UCSD-AML1 (cell line): ENCODE data around the gene TRIM67.
"Not testable (repeated sequence)": the region's sequence is repeated elsewhere in the genome, so short reads cannot be mapped to it uniquely, and the experiment has no call there.

ENCODE experiments used
- DNase-seq: peaks from one replicate; lab custom pipeline; 2025; ENCODE audit not compliant: unreplicated experiment; lab: John Stamatoyannopoulos, UW

The TRIM67 gene

GRCh38 chr1:231203259-231204057 is 41.6 kb downstream of the TRIM67 start:
- no peak for DNase-seq

DNA sequence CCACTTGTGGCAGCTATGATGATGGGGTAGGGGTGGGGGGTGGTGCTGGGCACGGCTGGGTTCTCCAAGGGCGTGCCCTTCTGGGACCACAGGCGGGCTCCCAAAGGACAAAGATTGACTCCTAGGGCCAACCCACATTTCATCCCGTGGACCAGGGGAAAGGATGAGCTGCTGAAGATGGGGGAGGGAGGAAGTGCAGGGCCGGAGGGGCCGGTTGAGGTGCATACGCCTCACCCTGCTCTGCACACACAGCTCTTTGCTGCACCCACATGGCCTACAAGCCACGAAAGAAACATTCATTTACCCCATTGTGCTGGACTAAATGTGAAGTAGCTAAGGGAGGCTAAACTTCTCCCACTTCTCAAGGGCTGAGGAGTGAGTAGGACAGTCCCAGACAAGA is 45.0 kb downstream of the TRIM67 start:
- no peak for DNase-seq

- no peak for DNase-seq
These were observed 45.6 kb downstream of the TRIM67 start for GRCh38 chr1:231207437-231207836.

- no peak for DNase-seq
These were observed 47.1 kb downstream of the TRIM67 start for GRCh38 chr1:231208980-231209379.

GRCh38 chr1:231209531-231209930 is 47.7 kb downstream of the TRIM67 start:
- no peak for DNase-seq

DNA sequence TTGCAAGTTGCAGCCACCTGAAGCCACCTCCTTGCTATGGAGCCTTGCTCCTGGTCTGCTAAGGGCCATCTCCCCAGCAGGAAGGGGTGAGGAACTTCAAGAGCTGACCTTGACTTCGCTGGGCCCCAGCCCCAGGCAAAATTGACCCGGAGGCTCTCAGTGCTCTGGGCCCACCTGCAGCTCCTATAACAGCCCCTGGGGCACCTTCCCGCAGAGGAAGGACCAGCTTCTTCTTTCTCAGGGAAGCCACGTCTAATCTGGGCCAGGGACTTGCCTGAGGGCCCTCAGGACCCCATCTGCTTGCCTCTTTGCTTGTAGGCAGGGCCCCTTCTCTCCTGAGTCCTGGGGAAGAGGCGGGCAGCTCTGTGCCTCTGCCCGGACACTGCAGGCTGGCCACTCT is 48.3 kb downstream of the TRIM67 start:
- DNase-seq = no peak

GRCh38 chr1:231211005-231211857 is 49.4 kb downstream of the TRIM67 start:
- peak; percentile 85 for DNase-seq

- DNase-seq = not testable (repeated sequence)
These were observed 50.4 kb downstream of the TRIM67 start for GRCh38 chr1:231212301-231212700.

- DNase-seq = no peak
These were observed 52.1 kb downstream of the TRIM67 start for GRCh38 chr1:231213831-231214573.

DNA sequence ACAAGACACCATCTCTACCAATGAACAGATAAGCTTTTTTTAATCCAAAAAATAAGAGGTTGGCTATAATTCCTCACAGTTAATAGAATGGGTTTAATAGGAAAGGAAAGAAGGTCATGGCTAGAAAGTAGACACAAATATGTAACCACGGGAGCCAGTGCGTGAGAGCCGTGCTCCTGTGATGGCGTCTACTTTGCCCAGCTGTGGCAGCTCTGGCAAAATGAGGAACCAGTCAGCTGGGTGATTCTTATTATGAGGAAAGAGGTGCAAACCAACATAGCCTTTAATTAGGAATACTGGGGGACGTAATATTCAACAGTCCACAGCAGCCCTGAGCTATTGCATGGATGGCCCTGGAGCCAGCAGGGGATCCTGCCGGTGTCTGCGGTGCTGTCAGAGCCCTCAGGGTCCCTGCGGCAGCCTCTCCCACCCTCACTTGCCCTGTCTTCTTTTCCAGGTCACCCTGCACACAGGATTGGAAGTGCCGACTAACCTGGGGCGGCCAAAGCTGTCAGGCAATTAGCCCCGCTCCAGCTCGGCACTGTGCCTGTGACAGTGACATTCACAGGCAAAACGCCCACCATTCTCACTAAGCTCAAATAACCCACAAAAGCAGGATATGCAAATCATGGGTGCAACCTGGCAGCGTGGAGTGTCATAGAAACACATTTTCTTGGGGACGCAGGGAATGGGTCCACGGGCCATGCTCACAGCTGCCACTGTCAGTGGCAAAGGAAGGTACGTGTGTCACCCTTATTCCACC is 53.2 kb downstream of the TRIM67 start:
- DNase-seq = no peak

DNA sequence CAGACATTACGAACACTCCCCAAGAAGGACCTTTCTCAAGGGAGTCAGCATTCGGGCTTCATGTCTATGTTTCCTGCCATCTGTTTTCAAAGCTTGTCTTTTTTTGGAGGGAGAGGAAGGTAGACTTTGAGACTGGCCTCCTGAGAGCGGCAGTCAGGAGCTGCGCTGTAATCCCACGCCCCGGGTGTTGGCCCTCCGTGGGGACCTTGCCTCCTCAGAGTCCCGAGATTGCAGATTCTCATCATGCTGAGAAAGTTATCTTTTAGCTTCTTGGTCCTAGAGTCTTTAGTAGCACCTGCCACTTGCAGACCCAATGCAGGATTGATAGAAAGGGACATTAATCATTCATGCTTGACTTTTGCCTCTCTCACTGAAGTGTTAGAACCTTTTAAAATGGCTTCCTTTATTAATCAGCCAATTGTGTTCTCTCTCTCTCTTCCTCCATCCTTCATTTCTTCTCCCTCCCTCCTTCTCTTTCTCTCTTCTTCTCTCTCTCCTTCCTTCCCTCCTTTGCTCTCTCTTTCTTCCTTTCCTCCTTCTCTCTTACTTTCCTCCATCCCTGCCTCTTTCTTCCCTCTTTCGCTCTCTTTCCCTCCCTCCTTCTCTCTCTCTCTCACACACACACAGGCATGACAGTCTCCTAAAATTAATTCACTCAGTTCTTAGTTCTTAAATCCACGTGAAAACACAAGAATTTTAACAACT is 54.0 kb downstream of the TRIM67 start:
- no peak for DNase-seq

DNA sequence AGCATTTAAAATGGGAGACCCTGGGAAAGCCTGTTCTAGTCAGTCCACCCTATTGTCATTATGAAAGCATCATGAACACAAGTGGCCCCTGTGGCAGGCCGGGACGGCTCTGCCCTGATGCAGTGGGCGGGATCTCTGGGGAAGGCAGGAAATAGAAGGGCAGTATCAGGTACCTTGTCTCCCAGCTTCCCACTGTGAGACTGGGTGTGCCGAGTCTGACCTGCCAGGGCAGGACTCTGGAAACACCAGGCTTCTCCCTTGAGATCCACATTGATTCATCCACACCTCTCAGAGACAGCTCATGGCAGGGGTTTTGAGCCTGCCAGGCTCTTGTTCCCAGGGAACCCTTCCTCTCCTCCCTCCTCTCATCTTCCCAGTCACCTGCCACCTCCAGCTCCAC is 54.6 kb downstream of the TRIM67 start:
- DNase-seq = no peak

- DNase-seq = no peak
These were observed 55.2 kb downstream of the TRIM67 start for GRCh38 chr1:231217056-231217455.

DNA sequence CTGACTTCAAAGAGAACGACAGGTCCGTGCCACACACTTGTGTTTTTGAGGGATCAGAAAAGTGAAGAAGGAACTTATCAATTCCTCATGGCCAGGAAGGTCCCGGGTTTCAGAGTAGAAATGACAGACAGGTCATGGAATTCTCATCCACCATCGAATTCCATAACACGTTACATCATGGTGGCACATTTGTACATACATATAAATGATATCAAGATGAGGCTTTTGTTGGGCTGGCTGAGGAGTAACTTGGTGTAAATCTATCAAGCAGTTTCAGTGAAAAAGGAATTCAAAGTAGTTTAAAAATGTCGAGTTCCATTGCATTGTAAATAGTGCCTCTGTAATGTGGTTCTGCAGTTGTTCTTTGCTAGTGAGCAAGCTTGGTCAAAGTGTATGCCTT is 56.2 kb downstream of the TRIM67 start:
- no peak for DNase-seq

DNA sequence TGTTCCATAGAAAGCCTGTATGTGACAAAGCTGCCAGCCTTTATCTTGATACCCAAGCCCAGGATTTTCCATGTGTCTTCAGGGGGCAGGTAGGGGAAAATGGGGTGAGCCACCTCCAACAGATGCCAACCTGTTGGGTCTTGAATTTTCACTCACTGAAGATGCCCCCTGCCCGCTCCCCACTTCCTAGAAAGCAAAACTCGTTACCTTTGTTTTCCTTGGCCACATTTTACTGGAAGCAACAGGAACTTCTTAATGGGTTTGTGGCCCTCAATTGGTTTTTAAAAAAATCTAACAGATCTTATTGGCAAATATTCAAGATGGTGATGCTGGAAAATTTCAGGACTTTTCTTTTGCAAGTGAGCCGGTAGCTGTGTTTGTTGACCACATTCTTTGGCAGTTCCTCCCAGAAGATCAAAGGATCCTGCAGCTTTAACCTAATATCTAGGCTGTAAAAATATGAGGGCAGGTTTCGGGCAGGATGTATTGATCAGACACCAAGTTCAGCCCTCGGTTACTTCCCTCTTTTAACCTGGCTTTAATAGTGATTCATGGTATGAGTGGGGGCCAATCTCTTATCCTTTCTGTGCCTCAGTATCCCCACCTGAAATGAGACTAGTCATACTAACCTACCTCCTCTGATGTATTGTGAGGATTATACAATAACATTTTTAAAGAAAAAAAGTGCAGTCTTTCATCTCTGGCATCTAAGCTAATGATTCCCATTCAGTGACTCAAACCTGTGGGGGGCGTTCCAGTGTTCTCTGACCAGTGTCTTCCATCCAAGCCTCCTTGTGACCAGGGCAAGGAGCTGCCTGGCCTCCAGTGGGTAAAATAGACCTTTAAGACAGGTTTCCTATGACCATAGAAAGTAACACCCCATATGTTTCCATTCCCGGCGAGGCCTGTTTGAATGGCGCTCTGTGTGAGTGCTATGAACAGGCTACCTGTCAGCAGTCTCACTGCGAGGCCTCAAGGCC is 57.9 kb downstream of the TRIM67 start:
- DNase-seq = no peak

GRCh38 chr1:231220801-231221200 is 58.9 kb downstream of the TRIM67 start:
- DNase-seq = no peak

DNA sequence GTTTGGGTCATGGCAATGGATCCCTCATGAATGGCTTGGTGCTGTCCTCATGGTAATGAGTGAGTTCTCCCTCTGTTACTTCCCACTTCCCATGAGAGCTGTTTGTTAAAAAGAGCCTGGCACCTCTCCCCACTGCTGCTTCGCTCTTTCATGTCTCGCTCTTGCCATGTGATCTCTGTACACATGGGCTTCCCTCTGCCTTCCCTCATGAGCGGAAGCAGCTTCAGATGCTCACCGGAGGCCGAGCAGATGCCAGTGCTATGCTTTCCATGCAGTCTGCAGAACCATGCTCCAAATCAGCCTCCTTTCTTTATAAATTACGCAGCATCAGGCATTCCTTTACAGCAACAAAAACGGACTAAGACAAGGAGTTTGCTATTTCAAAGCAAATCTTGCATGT is 64.3 kb downstream of the TRIM67 start:
- no peak for DNase-seq

- DNase-seq = no peak
These were observed 69.7 kb downstream of the TRIM67 start for GRCh38 chr1:231231511-231231910.
